A549 treated with DMSO at 1 μM for 4 hours (cell line): ENCODE data around the gene KIF4B. TPM values are rescaled to one million over a fixed set of nuclear protein-coding genes. Genes with fewer than 3 reads are reported as not detected.

ENCODE experiments used
- total RNA-seq: library from RNA; stranded (reverse); fragments of 200-300 nt; extraction: Qiagen RNA extraction; gene quantifications from 5 replicates; pipeline ENCODE4 v1.2.3, GENCODE V29; 2022; ENCODE audit warnings: low read depth

Gene KIF4B
- total RNA-seq = 0.03 to 0.05 TPM (median 0.04 TPM) in 3 of 5 replicates, not detected in the others

GRCh38 chr5:155013526-155013925 lies at the start of gene KIF4B:
Gene KIF4B (plus strand): TSS chr5:155013755. CDS start chr5:155013860, 105 bp downstream.

Other genes with a start within 250 kb of the KIF4B start
- 0.07 to 0.13 TPM (median 0.10 TPM) in 5 replicates for gene FAXDC2, start 163.2 kb upstream of the KIF4B start, total RNA-seq
- gene CNOT8, start 155.1 kb upstream of the KIF4B start, total RNA-seq = 34.0 to 40.2 TPM (median 38.5 TPM) in 5 replicates
- 26.8 to 30.2 TPM (median 28.3 TPM) in 5 replicates for gene GEMIN5, start 75.5 kb upstream of the KIF4B start, total RNA-seq
- 47.3 to 63.0 TPM (median 60.1 TPM) in 5 replicates for gene MRPL22, start 72.7 kb upstream of the KIF4B start, total RNA-seq